SK-N-MC (cell line): ENCODE results near the gene CCDC30.
"Not testable (repeated sequence)": the region's sequence is repeated elsewhere in the genome, so short reads cannot be mapped to it uniquely, and the experiment has no call there.

ENCODE experiments used
- DNase-seq: peaks from one replicate; pipeline ENCODE4 v3.0.0-alpha.2; 2011; ENCODE audit warnings: low read depth, low spot score
- H3K27ac ChIP-seq: fragments of 200-600 bp; sonication (generic); 2 replicates; pipeline ENCODE4 v1.5.1; 2016; ENCODE audit warnings: mixed run types
- H3K36me3 ChIP-seq: fragments of 200-600 bp; sonication (generic); 2 replicates; pipeline ENCODE4 v1.6.1; 2017; ENCODE audit warnings: antibody characterized with exemption, low read length, mixed read lengths; ENCODE audit not compliant: insufficient read depth
- H3K4me3 ChIP-seq: fragments of 200-600 bp; sonication (generic); 2 replicates; pipeline ENCODE4 v1.5.1; 2016
- H3K9ac ChIP-seq: fragments of 200-600 bp; sonication (generic); 2 replicates; pipeline ENCODE4 v1.8.0; 2017; ENCODE audit warnings: mixed run types, mixed read lengths; ENCODE audit not compliant: insufficient read length
- H3K9me3 ChIP-seq: fragments of 200-600 bp; sonication (generic); 2 replicates; pipeline ENCODE4 v1.6.1; 2017; ENCODE audit warnings: low read depth, mild to moderate bottlenecking, antibody characterized with exemption, low read length, moderate library complexity, mixed read lengths
- EZH2 ChIP-seq: fragments of 200-600 bp; sonication (generic); IDR thresholded peaks from one replicate; pipeline ENCODE4 v1.6.1; 2017; ENCODE audit warnings: antibody characterized with exemption
- FOXP2 ChIP-seq: optimal IDR thresholded peaks from 2 replicates; pipeline ENCODE3; 2011; ENCODE audit warnings: mild to moderate bottlenecking, moderate library complexity; ENCODE audit not compliant: insufficient read depth; ENCODE audit errors: extremely low read length, control extremely low read depth
- POLR2AphosphoS5 ChIP-seq: IDR thresholded peaks from 2 replicates; pipeline ENCODE4 v1.6.1; 2012; ENCODE audit warnings: mild to moderate bottlenecking, low read depth, low read length, borderline replicate concordance

The CCDC30 gene

DNA sequence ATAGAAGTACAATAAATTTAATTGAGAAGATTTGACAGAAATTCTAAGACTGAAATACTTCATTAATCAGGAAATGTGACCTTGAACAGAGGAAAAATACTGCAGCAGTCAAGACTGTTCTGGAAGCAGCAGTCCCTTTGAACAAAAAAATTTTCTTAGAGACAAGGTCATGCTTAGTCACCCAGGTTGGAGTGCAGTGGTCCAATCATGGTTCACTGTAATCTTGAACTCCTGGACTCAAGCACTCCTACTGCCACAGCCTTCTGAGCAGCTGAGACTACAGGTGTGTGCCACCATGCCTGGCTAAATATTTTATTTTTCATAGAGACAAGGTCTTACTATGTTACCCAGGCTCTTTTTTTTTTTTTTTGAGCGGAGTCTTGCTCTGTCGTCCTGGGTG, 1.9 kb upstream of the CCDC30 start:
- Histone ChIP-seq H3K4me3 (no peak overlapping the region), H3K36me3 (peaks cover 26% of the 10 kb centered on the region), H3K9me3 (no peaks in the 10 kb centered on the region), H3K9ac (no peak overlapping the region), H3K27ac (no peak overlapping the region)
- no peak for TF ChIP-seq POLR2AphosphoS5
- no peak for TF ChIP-seq FOXP2
- no peak for TF ChIP-seq EZH2
- DNase-seq: no peak

DNA sequence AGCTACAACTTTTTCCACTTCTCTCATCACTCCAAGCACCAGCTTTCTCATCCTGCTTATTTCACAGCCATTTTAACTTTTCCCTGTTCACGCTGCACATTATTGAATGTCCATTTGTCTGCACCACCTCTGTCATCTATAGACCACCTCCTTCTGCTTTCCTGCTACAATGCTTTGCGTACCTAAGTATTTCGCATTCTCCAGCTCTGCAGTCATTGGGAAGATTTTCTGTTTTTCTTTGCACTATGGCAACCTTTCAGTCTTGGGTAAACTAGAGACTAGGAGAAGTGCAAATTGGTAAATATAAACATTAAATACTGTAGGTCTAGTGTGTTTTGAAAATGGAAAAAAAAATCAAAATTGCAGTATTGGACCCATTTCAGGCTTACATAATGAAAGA, 835 bp downstream of the CCDC30 start:
- Histone ChIP-seq H3K36me3 (peaks cover 14% of the 10 kb centered on the region), H3K9me3 (no peaks in the 10 kb centered on the region), H3K4me3 (peak overlapping the region; percentile 85), H3K9ac (no peak overlapping the region), H3K27ac (no peak overlapping the region)
- DNase-seq: no peak
- TF ChIP-seq POLR2AphosphoS5 (no peak), EZH2 (no peak), FOXP2 (no peak)

DNA sequence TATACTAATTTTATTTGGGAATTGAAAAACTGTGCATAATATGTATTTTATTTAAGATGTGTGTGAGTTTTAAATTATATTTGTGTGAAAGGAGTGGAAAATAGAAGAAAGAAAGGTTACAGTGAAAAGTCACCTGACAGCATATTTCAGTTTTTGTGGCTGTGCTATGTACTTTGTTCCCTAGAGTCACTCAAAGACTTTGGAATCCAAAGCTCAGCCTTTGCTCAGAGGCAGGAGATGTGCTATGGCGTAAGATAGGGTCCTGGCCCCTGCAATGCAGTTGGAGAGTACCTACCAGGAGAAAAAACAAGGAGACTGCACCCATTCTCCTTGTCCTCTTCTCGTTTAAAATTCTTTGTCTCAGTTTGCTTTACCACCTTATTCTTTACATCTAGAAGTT, 2.9 kb downstream of the CCDC30 start:
- Histone ChIP-seq H3K36me3 (no peaks in the 10 kb centered on the region), H3K9me3 (no peaks in the 10 kb centered on the region), H3K4me3 (no peak overlapping the region), H3K9ac (no peak overlapping the region), H3K27ac (no peak overlapping the region)
- TF ChIP-seq POLR2AphosphoS5 (no peak), EZH2 (no peak)
- no peak for DNase-seq

DNA sequence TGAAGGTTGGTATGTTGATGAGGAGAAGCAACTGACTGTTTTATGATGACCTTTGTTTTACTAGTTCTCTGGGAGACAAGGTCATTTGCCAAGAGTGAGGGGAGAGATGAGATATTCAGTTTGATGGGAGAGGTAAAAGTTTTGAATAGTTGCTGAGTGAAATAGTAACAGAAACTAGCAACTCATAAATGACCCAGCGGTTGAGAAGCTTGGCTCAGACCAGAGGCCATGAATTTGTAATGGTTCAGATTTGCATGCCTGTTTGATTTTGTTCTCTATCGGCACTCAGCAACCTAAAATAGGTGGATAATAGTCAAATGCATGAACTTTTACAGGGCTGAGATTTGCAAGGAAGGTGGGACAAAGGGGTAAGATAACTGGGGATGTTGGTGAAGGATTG, 6.6 kb downstream of the CCDC30 start:
- TF ChIP-seq POLR2AphosphoS5: no peak
- no peak for TF ChIP-seq FOXP2
- no peak for TF ChIP-seq EZH2
- Histone ChIP-seq H3K36me3 (no peaks in the 10 kb centered on the region), H3K27ac (no peak overlapping the region), H3K9ac (no peak overlapping the region), H3K9me3 (no peaks in the 10 kb centered on the region), H3K4me3 (no peak overlapping the region)
- no peak for DNase-seq

DNA sequence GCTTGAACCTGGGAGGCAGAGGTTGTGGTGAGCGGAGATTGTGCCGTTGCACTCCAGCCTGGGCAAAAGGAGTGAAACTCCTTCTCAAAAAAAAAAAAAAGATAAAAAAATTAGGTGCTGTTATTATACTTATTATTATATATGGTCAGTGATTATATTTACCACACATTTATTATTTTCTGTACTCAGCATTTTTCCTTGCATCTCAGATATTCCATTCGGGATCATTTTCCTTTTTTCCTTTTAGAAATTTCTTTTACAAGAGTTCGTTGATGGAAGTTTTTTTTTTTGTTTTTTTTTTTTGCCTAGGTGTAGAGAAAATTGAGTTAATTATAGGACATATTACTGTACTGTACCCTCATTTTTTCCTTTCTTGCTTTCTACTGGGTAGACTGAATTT, 13.5 kb downstream of the CCDC30 start:
- Histone ChIP-seq H3K9ac (no peak overlapping the region), H3K36me3 (no peaks in the 10 kb centered on the region), H3K4me3 (no peak overlapping the region), H3K27ac (no peak overlapping the region), H3K9me3 (no peaks in the 10 kb centered on the region)
- DNase-seq: no peak
- no peak for TF ChIP-seq EZH2
- no peak for TF ChIP-seq POLR2AphosphoS5
- no peak for TF ChIP-seq FOXP2

DNA sequence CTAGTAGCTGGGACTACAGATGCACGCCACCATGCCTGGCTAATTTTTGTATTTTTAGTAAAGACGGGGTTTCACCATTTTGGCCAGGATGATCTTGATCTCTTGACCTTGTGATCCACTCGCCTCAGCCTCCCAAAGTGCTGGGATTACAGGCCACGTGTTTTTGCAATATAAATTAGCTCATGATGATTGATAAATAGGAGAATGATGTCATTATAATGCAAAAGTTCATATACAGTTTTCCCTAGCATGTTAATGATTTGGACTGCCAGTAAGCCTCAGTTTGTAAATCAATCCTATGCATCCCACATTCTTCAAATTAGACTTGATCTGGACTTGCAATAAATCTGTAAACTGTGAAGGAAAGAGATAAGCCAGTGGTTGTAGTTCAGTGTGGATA, 14.3 kb downstream of the CCDC30 start:
- not testable (repeated sequence) for DNase-seq, H3K36me3 ChIP-seq, H3K27ac ChIP-seq, H3K4me3 ChIP-seq, H3K9ac ChIP-seq, H3K9me3 ChIP-seq

GRCh38 chr1:42477775-42478174, 14.7 kb downstream of the CCDC30 start:
- no peak overlapping the region for H3K27ac ChIP-seq
- DNase-seq: no peak
- H3K9ac ChIP-seq: no peak overlapping the region
- no peaks in the 10 kb centered on the region for H3K36me3 ChIP-seq
- TF ChIP-seq FOXP2 (no peak), POLR2AphosphoS5 (no peak), EZH2 (no peak)
- H3K4me3 ChIP-seq: no peak overlapping the region
- no peaks in the 10 kb centered on the region for H3K9me3 ChIP-seq

- Histone ChIP-seq H3K4me3 (no peak overlapping the region), H3K36me3 (no peaks in the 10 kb centered on the region), H3K27ac (no peak overlapping the region), H3K9me3 (no peaks in the 10 kb centered on the region), H3K9ac (no peak overlapping the region)
- no peak for TF ChIP-seq POLR2AphosphoS5
- TF ChIP-seq EZH2: no peak
- no peak for TF ChIP-seq FOXP2
- DNase-seq: no peak
Observed at GRCh38 chr1:42479621-42480020, 16.5 kb downstream of the CCDC30 start.

DNA sequence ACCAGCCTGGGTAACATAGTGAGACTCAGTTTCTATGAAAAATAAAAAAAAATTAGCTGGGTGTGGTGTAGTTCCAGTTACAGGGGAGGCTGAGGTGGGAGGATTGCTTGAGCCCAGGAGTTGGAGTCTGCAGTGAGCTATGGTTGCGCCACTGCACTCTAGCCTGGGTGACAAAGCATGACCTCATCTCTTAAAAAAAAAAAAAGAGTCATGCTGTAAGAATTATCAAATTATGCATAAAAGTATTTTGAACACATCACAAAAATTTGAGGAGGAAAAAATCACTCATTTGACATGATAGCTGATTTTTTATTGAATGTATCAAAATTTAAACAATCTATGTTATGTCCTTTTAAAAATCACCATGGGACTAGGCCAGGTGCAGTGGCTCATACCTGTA, 17.8 kb downstream of the CCDC30 start:
- Histone ChIP-seq H3K9ac (no peak overlapping the region), H3K36me3 (no peaks in the 10 kb centered on the region), H3K9me3 (no peaks in the 10 kb centered on the region), H3K27ac (no peak overlapping the region), H3K4me3 (no peak overlapping the region)
- no peak for DNase-seq
- no peak for TF ChIP-seq EZH2
- TF ChIP-seq POLR2AphosphoS5: no peak
- TF ChIP-seq FOXP2: no peak

DNA sequence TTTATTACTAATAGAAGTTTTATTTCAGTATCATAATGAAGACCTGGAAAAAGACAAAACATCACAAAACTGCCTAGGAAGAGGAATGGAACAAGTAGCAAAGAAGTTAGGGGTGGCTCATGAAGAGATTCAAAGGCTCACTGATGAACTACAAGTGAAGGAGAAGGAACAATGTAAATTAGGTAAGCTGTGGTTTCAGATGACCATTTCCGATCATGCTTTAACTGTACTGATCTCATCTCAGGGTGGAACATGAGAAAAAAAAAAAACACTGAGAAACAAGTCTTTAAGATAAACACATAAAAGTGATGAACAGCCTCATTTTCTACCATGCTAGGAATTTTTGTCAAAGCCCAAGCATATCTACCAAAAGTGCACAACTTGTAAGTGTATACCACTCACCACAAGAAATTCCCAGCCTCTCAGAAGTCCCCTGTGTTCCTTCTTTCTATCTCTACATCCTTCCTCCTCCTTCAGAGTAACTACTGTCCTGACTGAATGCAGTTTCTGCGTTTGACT, 19.6 kb downstream of the CCDC30 start:
- no peak overlapping the region for H3K4me3 ChIP-seq
- no peak overlapping the region for H3K9ac ChIP-seq
- H3K36me3 ChIP-seq: no peaks in the 10 kb centered on the region
- no peak for DNase-seq
- H3K27ac ChIP-seq: no peak overlapping the region
- TF ChIP-seq EZH2: no peak
- no peak for TF ChIP-seq POLR2AphosphoS5
- no peak for TF ChIP-seq FOXP2
- no peaks in the 10 kb centered on the region for H3K9me3 ChIP-seq
